HUES6 (cell line): Measurements from ENCODE around the gene GIMAP1.

ENCODE experiments used
- H3K27ac ChIP-seq: 2 replicates; pipeline ENCODE4 v1.7.0; 2013; ENCODE audit warnings: low read depth, mild to moderate bottlenecking, low read length, inconsistent platforms
- H3K27me3 ChIP-seq: 2 replicates; pipeline ENCODE4 v1.6.1; 2013; ENCODE audit warnings: low read length; ENCODE audit not compliant: control insufficient read depth, insufficient read depth
- H3K36me3 ChIP-seq: 2 replicates; pipeline ENCODE4 v1.6.1; 2013; ENCODE audit warnings: low read length; ENCODE audit not compliant: control insufficient read depth, insufficient read depth
- H3K4me1 ChIP-seq: 2 replicates; pipeline ENCODE4 v1.6.1; 2013; ENCODE audit warnings: low read length; ENCODE audit not compliant: control insufficient read depth, insufficient read depth
- H3K4me3 ChIP-seq: 2 replicates; pipeline ENCODE4 v1.5.1; 2013; ENCODE audit warnings: low read depth, low read length
- H3K9ac ChIP-seq: one replicate; pipeline ENCODE4 v1.6.1; 2013; ENCODE audit warnings: mild to moderate bottlenecking, low read length
- H3K9me3 ChIP-seq: 2 replicates; pipeline ENCODE4 v1.6.1; 2013; ENCODE audit warnings: low read depth, low read length; ENCODE audit not compliant: control insufficient read depth, insufficient read depth

The GIMAP1 gene

GRCh38 chr7:150751702-150752101, 35.3 kb downstream of the GIMAP1 start:
- H3K27ac ChIP-seq = no peak overlapping the region
- H3K27me3 ChIP-seq = peaks cover 89% of the 10 kb centered on the region
- H3K9ac ChIP-seq = no peak overlapping the region
- no peak overlapping the region for H3K4me3 ChIP-seq
- H3K9me3 ChIP-seq = no peaks in the 10 kb centered on the region
- H3K36me3 ChIP-seq = no peaks in the 10 kb centered on the region
- H3K4me1 ChIP-seq = no peaks in the 10 kb centered on the region

GRCh38 chr7:150753239-150753638, 36.8 kb downstream of the GIMAP1 start:
- Histone ChIP-seq H3K9me3 (no peaks in the 10 kb centered on the region), H3K9ac (no peak overlapping the region), H3K4me1 (no peaks in the 10 kb centered on the region), H3K4me3 (no peak overlapping the region), H3K36me3 (no peaks in the 10 kb centered on the region), H3K27ac (no peak overlapping the region), H3K27me3 (peaks cover 85% of the 10 kb centered on the region)

DNA sequence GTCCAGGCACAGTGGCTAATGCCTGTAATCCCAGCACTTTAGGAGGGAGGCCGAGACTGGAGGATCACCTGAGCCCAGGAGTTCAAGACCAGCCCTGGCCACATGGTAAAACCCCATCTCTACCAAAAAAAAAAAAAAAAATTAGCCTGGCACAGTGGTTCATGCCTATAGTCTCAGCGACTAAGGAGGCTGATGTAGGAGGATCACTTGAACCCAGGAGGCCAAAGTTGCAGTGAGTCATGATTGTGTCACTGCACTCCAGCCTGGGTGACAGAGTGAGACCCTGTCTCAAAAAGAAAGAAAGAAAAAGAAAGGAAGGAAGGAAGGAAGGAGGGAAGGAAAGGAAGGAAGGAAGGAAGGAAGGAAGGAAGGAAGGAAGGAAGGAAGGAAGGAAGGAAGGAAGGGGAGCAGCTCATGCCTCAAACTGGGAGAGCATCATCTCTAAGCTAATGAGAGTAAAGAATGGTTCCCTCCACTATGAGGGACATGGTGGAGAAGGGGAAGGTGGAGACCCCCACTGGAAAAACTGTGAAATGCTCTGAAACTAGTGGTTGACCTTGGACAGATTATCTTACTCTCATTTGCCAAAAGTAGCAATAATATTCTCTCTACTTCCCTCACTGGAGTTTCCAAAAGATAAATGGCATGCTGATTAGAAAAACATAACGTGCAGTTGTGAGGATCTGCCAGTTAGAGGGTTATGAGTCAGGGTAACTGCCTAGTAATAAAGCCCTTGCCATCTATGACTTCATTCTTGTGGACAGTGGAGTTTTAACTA, 37.6 kb downstream of the GIMAP1 start:
- no peaks in the 10 kb centered on the region for H3K36me3 ChIP-seq
- H3K27me3 ChIP-seq = peaks cover 77% of the 10 kb centered on the region
- H3K9ac ChIP-seq = no peak overlapping the region
- no peak overlapping the region for H3K4me3 ChIP-seq
- H3K27ac ChIP-seq = no peak overlapping the region
- H3K9me3 ChIP-seq = no peaks in the 10 kb centered on the region
- H3K4me1 ChIP-seq = no peaks in the 10 kb centered on the region

DNA sequence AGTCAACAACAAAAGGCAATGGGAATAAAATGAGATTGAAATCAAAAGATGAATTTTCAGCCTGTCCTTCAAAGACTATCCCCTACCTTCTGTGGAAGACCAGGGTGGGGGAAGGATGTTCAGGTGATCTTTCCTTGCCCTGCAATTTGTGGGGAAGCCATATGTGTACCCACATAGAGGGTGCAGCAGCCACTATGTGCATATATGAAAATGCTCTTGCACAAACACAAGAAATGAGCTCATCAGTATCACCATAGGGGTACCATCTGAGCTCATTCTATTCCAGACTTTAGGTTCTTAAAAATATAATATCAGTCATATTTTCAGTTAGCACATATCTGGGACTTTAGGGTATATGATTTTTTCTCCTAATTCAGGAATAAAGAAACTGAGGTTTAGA, 38.5 kb downstream of the GIMAP1 start:
- H3K27me3 ChIP-seq = peaks cover 68% of the 10 kb centered on the region
- H3K36me3 ChIP-seq = no peaks in the 10 kb centered on the region
- H3K4me3 ChIP-seq = no peak overlapping the region
- no peaks in the 10 kb centered on the region for H3K4me1 ChIP-seq
- no peak overlapping the region for H3K9ac ChIP-seq
- no peak overlapping the region for H3K27ac ChIP-seq
- H3K9me3 ChIP-seq = no peaks in the 10 kb centered on the region

DNA sequence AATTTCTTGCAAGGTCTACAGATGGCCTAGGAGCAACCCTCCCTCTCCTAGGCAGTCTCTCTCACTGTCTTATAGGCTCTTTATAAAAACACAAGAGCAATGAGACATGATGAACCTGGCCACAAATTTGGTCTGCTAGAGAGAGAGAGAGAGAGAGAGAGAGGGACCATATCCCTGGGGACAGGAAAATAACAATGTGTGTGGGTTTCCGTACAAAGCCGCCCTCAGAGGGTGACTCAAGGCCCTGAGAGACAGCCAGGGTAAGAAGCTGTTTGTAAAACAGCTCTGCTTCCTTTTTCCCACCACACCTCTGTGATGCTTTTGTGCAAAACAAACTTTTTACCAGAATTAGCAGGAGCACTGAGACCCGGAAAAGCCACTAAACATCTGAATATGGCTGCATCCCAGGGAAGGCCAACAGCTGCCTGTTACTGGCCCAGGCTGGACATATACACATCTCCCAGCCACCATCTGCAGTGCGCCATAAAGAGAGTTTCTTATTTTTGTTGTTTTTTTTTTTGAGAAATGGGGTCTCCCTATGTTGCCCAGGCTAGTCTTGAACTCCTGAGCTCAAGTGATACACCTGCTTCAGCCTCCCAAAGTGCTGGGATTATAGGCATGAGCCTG, 39.2 kb downstream of the GIMAP1 start:
- H3K4me1 ChIP-seq = no peaks in the 10 kb centered on the region
- H3K9me3 ChIP-seq = no peaks in the 10 kb centered on the region
- H3K9ac ChIP-seq = no peak overlapping the region
- peaks cover 62% of the 10 kb centered on the region for H3K27me3 ChIP-seq
- H3K36me3 ChIP-seq = no peaks in the 10 kb centered on the region
- no peak overlapping the region for H3K4me3 ChIP-seq
- H3K27ac ChIP-seq = no peak overlapping the region

- Histone ChIP-seq H3K36me3 (no peaks in the 10 kb centered on the region), H3K27ac (no peak overlapping the region), H3K4me3 (no peak overlapping the region), H3K27me3 (peaks cover 56% of the 10 kb centered on the region), H3K9ac (no peak overlapping the region), H3K4me1 (no peaks in the 10 kb centered on the region), H3K9me3 (no peaks in the 10 kb centered on the region)
These were observed 39.8 kb downstream of the GIMAP1 start for GRCh38 chr7:150756166-150756565.

GRCh38 chr7:150756858-150757257, 40.4 kb downstream of the GIMAP1 start:
- H3K9ac ChIP-seq = no peak overlapping the region
- peaks cover 50% of the 10 kb centered on the region for H3K27me3 ChIP-seq
- no peak overlapping the region for H3K27ac ChIP-seq
- H3K9me3 ChIP-seq = no peaks in the 10 kb centered on the region
- no peaks in the 10 kb centered on the region for H3K4me1 ChIP-seq
- no peak overlapping the region for H3K4me3 ChIP-seq
- no peaks in the 10 kb centered on the region for H3K36me3 ChIP-seq

GRCh38 chr7:150759479-150759878, 43.1 kb downstream of the GIMAP1 start:
- no peak overlapping the region for H3K27ac ChIP-seq
- H3K36me3 ChIP-seq = no peaks in the 10 kb centered on the region
- H3K4me3 ChIP-seq = no peak overlapping the region
- H3K27me3 ChIP-seq = peaks cover 28% of the 10 kb centered on the region
- H3K9me3 ChIP-seq = no peaks in the 10 kb centered on the region
- no peak overlapping the region for H3K9ac ChIP-seq
- no peaks in the 10 kb centered on the region for H3K4me1 ChIP-seq

DNA sequence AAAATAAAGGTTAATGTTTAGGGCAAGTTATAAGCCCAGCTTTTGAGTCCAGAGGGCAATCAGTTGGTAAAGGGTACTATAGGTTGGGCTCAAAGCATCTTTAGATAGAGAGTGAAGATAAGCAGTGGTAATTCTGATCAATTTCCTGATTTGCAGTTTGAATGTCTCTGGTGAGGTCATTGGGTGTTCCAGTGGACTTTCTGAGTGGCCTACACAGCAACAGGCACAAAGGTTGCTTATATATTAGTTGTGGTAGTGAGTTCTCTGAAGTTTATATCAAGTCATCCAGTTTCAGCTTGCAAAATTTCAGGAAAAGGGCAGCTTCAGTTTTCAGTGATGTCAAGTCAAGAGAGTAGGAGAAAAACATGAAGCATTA, 49.9 kb downstream of the GIMAP1 start:
- Histone ChIP-seq H3K9ac (no peak overlapping the region), H3K9me3 (no peaks in the 10 kb centered on the region), H3K27me3 (peaks cover 9% of the 10 kb centered on the region; the same call in 1 of the 2 replicates), H3K4me3 (no peak overlapping the region), H3K27ac (no peak overlapping the region), H3K4me1 (peaks cover 3% of the 10 kb centered on the region; the same call in 1 of the 2 replicates), H3K36me3 (no peaks in the 10 kb centered on the region)

DNA sequence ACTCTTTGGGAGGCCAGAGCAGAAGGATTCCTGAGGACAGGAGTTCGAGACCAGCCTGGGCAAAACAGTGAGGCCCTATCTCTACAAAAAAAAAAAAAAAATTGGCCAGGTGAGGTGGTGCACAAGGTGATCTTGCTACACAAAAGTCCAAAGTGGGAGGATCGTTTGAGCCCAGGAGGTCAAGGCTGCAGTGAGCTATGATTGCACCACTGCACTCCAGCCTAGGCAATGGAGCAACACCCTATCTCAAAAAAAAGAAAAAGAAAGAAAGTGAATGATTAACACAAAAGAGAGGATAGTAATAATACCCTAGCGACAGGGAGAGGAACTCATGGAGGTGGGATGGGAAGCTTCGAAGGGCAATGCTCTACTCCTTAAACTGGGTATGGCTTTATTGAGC, 53.4 kb downstream of the GIMAP1 start:
- no peak overlapping the region for H3K4me3 ChIP-seq
- H3K27ac ChIP-seq = no peak overlapping the region
- H3K36me3 ChIP-seq = no peaks in the 10 kb centered on the region
- H3K9ac ChIP-seq = no peak overlapping the region
- H3K27me3 ChIP-seq = peaks cover 5% of the 10 kb centered on the region; the same call in 1 of the 2 replicates
- no peaks in the 10 kb centered on the region for H3K9me3 ChIP-seq
- peaks cover 3% of the 10 kb centered on the region; the same call in 1 of the 2 replicates for H3K4me1 ChIP-seq
